ENCODE data around the gene ZNF761. TPM values are rescaled to one million over a fixed set of nuclear protein-coding genes. Genes with fewer than 3 reads are reported as not detected.

The ZNF761 gene
- total RNA-seq, 2 experiments from 2014 or later: 14.0 to 16.0 TPM

- BruUV-seq (replicated peaks): no TSS peak
- no peak overlapping the region for H3K4me3 ChIP-seq (ENCODE audit: low read depth, low read length, poor library complexity, severe bottlenecking)
- H3K9me3 ChIP-seq (ENCODE audit: low read length): peaks cover 9% of the 10 kb centered on the region; the same call in 1 of the 2 replicates
- no peak overlapping the region for H3K4me2 ChIP-seq (ENCODE audit: low read length)
- no peaks in the 10 kb centered on the region for H3K9me2 ChIP-seq (ENCODE audit: insufficient read depth, low read length)
- no peaks in the 10 kb centered on the region for H3K79me2 ChIP-seq (ENCODE audit: insufficient read depth, low read depth, low read length)
- intact Hi-C loops (cut with micrococcal nuclease; ENCODE audit: unreplicated experiment): no loop called here
- CTCF ChIA-PET (ENCODE audit: unreplicated experiment): no interaction called here
- POLR2A ChIA-PET: no interaction called here
- no peak overlapping the region for H2AFZ ChIP-seq (ENCODE audit: low read length)
- H4K20me1 ChIP-seq (ENCODE audit: insufficient read depth, low read length): no peaks in the 10 kb centered on the region
- DNase-seq (ENCODE audit: low spot score): no peak
- H3K4me1 ChIP-seq (ENCODE audit: insufficient read depth, low read length, poor library complexity, severe bottlenecking): no peaks in the 10 kb centered on the region
- TF ChIP-seq EZH2phosphoT487 (IDR thresholded peaks at IDR 0.05; ENCODE audit: borderline replicate concordance, low read depth, low read length): no peak
- TF ChIP-seq, protein P1, sequence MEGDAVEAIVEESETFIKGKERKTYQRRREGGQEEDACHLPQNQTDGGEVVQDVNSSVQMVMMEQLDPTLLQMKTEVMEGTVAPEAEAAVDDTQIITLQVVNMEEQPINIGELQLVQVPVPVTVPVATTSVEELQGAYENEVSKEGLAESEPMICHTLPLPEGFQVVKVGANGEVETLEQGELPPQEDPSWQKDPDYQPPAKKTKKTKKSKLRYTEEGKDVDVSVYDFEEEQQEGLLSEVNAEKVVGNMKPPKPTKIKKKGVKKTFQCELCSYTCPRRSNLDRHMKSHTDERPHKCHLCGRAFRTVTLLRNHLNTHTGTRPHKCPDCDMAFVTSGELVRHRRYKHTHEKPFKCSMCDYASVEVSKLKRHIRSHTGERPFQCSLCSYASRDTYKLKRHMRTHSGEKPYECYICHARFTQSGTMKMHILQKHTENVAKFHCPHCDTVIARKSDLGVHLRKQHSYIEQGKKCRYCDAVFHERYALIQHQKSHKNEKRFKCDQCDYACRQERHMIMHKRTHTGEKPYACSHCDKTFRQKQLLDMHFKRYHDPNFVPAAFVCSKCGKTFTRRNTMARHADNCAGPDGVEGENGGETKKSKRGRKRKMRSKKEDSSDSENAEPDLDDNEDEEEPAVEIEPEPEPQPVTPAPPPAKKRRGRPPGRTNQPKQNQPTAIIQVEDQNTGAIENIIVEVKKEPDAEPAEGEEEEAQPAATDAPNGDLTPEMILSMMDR (conservative IDR thresholded peaks at IDR 0.05; ENCODE audit: low read length): no peak
- no peak overlapping the region for H3K27ac ChIP-seq (ENCODE audit: low read depth, low read length, poor library complexity, severe bottlenecking)
- peaks cover 3% of the 10 kb centered on the region; the same call in 1 of the 2 replicates for H3K36me3 ChIP-seq (ENCODE audit: insufficient read depth, low read length)
These were observed 31.1 kb downstream of the ZNF761 start for GRCh38 chr19:53462861-53463260.

GRCh38 chr19:53463263-53463662 is 31.5 kb downstream of the ZNF761 start:
- Histone ChIP-seq H3K9me3 (ENCODE audit: low read length) (peaks cover 5% of the 10 kb centered on the region; the same call in 1 of the 2 replicates), H2AFZ (ENCODE audit: low read length) (no peak overlapping the region), H3K4me3 (ENCODE audit: low read depth, low read length, poor library complexity, severe bottlenecking) (no peak overlapping the region), H3K79me2 (ENCODE audit: insufficient read depth, low read depth, low read length) (no peaks in the 10 kb centered on the region), H4K20me1 (ENCODE audit: insufficient read depth, low read length) (no peaks in the 10 kb centered on the region), H3K9me2 (ENCODE audit: insufficient read depth, low read length) (no peaks in the 10 kb centered on the region), H3K27ac (ENCODE audit: low read depth, low read length, poor library complexity, severe bottlenecking) (no peak overlapping the region), H3K4me2 (ENCODE audit: low read length) (no peak overlapping the region), H3K4me1 (ENCODE audit: insufficient read depth, low read length, poor library complexity, severe bottlenecking) (no peaks in the 10 kb centered on the region), H3K36me3 (ENCODE audit: insufficient read depth, low read length) (no peaks in the 10 kb centered on the region)
- peak; percentile 31 for DNase-seq (ENCODE audit: low spot score)
- intact Hi-C loops (cut with micrococcal nuclease; ENCODE audit: unreplicated experiment): no loop called here
- BruUV-seq (replicated peaks): no TSS peak
- TF ChIP-seq, protein P1 (conservative IDR thresholded peaks at IDR 0.05; ENCODE audit: low read length): no peak
- TF ChIP-seq EZH2phosphoT487 (IDR thresholded peaks at IDR 0.05; ENCODE audit: borderline replicate concordance, low read depth, low read length): no peak
- CTCF ChIA-PET (ENCODE audit: unreplicated experiment): no interaction called here
- POLR2A ChIA-PET: no interaction called here

DNA sequence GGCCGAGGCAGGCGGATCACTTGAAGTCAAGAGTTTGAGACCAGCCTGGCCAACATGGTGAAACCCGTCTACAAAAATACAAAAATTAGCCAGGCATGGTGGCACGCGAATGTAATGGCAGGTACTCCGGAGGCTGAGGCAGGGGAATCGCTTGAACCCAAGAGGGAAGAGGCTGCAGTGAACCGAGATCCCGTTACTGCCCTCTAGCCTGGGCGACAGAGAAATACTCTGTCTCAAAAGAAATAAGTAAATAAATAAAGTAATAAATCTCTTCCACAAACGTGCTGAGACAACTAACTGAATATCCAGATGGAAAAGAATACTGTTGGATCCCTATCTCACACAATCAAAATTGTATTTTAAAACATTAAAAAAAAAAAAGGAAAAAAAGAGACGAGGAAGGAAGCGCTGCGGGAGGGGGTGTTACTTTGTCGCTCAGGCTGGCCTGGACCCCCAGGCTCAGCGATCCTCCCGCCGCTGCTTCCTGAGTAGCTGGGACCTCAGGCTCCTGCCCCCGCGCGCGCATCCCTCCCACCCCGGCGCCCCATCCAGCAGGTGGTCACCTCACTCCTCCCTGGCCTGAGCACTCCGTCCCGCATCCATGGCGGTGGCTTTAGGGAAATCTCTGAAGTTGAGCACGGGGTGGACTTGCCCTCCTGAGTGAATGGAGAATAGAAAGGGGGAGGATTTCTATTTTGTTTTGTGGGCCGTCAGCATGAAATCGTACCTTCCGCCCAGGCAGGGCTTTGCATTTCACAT is 35.1 kb downstream of the ZNF761 start:
- DNase-seq (ENCODE audit: low spot score): no peak
- Histone ChIP-seq H3K36me3 (ENCODE audit: insufficient read depth, low read length) (peaks cover 7% of the 10 kb centered on the region), H3K4me3 (ENCODE audit: low read depth, low read length, poor library complexity, severe bottlenecking) (peak overlapping the region; percentile 72), H3K9me2 (ENCODE audit: insufficient read depth, low read length) (no peaks in the 10 kb centered on the region), H3K4me1 (ENCODE audit: insufficient read depth, low read length, poor library complexity, severe bottlenecking) (no peaks in the 10 kb centered on the region), H3K79me2 (ENCODE audit: insufficient read depth, low read depth, low read length) (no peaks in the 10 kb centered on the region), H3K27ac (ENCODE audit: low read depth, low read length, poor library complexity, severe bottlenecking) (no peak overlapping the region), H4K20me1 (ENCODE audit: insufficient read depth, low read length) (no peaks in the 10 kb centered on the region), H3K9me3 (ENCODE audit: low read length) (no peaks in the 10 kb centered on the region), H3K4me2 (ENCODE audit: low read length) (peak overlapping the region; percentile 59), H2AFZ (ENCODE audit: low read length) (peak overlapping the region; percentile 92)
- TF ChIP-seq, protein P1 (conservative IDR thresholded peaks at IDR 0.05; ENCODE audit: low read length): no peak
- POLR2A ChIA-PET: no interaction called here
- BruUV-seq (replicated peaks): no TSS peak
- intact Hi-C loops (cut with micrococcal nuclease; ENCODE audit: unreplicated experiment): no loop called here
- CTCF ChIA-PET (ENCODE audit: unreplicated experiment): no interaction called here

Data from OCI-LY7 (cell line).